Activated CD8-positive, alpha-beta memory T cell treated with anti-CD3 and anti-CD28 coated beads, Interleukin-2, amount 10 ng/mL, durations not matched to agents 7 days and 5 days (primary cell): ENCODE data around the gene FRMD4A. TPM values are rescaled to one million over a fixed set of nuclear protein-coding genes. Genes with fewer than 3 reads are reported as not detected.

Source experiments
- ATAC-seq: fragments of 150-1000 bp; cut with Tn5 transposase; one replicate; pipeline ENCODE4 v1.10.0; 2021; ENCODE audit warnings: moderate library complexity
- CTCF ChIA-PET: fragments of 350-600 bp; sonication (Branson Sonifier 250); formaldehyde crosslinking; loops from one replicate; lab custom pipeline; 2021; ENCODE audit warnings: antibody characterized with exemption; lab: Charles Lee
- DNase-seq: peaks from one replicate; pipeline ENCODE4 v3.0.0-alpha.2; 2020
- H3K27ac Mint-ChIP-seq: one replicate; pipeline ENCODE4 v1.8.0; 2021; ENCODE audit warnings: mild to moderate bottlenecking, mixed read lengths
- H3K27me3 Mint-ChIP-seq: one replicate; pipeline ENCODE4 v1.8.0; 2021; ENCODE audit warnings: mixed read lengths
- H3K36me3 Mint-ChIP-seq: one replicate; pipeline ENCODE4 v1.8.0; 2021; ENCODE audit warnings: mild to moderate bottlenecking, mixed read lengths
- H3K4me1 Mint-ChIP-seq: one replicate; pipeline ENCODE4 v1.8.0; 2021; ENCODE audit warnings: mixed read lengths
- H3K4me3 Mint-ChIP-seq: one replicate; pipeline ENCODE4 v1.8.0; 2021; ENCODE audit warnings: mild to moderate bottlenecking, moderate library complexity, mixed read lengths
- H3K9me3 Mint-ChIP-seq: one replicate; pipeline ENCODE4 v1.8.0; 2022; ENCODE audit warnings: low read depth, mixed read lengths
- total RNA-seq, 2 experiments: library from RNA; stranded (reverse); gene quantifications; one replicate each; pipeline ENCODE4 v1.2.3, GENCODE V29; 2021

The FRMD4A gene
- total RNA-seq, 2 experiments from 2014 or later: 0.09 to 1.2 TPM

DNA sequence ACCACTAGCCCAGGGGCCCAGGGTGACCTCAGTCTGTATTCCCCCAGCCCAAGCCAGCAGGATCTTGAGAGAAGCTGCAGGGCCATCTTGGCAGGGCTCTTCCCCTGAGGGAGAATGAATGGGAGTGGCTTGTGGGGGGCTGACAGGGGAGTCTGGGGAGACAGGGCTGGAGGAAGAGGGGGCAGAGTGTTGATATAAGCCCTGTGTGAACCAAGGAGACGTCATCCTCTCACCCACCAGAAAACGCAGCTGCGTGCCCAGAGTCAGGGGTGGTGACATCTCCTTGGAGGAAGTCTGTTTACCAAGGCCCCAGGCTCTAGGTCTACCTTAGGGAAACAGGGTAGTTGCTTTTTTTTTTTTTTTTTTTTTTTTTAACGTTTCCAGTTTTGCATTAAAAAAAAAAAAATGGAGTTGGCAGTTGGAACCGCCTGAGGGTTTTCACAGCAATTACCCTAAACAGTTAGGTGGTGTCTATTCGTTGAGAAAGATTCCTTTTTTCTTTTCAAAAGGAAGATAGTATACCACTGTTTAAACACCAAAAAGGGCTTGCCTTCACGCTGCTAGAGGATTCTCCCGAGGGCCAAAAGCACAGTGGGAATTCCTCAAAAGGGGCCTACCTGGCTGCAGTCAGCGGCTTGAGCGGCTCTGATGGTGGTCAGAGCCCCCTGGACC lies 630.1 kb downstream of the FRMD4A start:
- CTCF ChIA-PET: no interaction called here
- Mint-ChIP-seq H3K9me3 (no peaks in the 10 kb centered on the region), H3K4me1 (no peaks in the 10 kb centered on the region), H3K4me3 (no peak overlapping the region), H3K36me3 (no peaks in the 10 kb centered on the region), H3K27ac (no peak overlapping the region), H3K27me3 (peaks cover 23% of the 10 kb centered on the region)
- ATAC-seq (no peak), DNase-seq (no peak)

- no peaks in the 10 kb centered on the region for H3K36me3 Mint-ChIP-seq
- no peak for DNase-seq
- H3K4me3 Mint-ChIP-seq: no peak overlapping the region
- no peaks in the 10 kb centered on the region for H3K9me3 Mint-ChIP-seq
- no peak for ATAC-seq
- H3K27ac Mint-ChIP-seq: no peak overlapping the region
- CTCF ChIA-PET: no interaction called here
- H3K27me3 Mint-ChIP-seq: peaks cover 13% of the 10 kb centered on the region
- no peaks in the 10 kb centered on the region for H3K4me1 Mint-ChIP-seq
Observed at GRCh38 chr10:13699216-13699615, 631.5 kb downstream of the FRMD4A start.

DNA sequence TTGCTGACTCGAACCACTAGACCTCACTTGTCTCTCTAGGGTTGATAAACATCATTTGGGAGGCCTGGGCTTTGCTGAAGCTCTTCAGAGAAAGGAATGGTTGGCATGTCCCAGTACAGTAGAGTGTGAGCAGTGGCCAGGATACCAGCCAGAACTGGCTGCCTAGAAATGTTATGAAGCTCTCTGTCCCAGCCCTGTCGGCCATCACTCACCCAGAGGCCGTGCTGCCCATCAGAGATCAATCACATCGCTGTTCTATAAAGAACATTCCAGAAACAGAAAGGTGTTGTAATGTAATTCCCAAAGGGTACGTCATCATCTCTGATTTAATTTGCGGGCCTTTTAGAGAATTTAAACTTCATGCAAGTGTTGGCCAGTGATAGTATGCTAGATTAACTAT lies 632.5 kb downstream of the FRMD4A start:
- Mint-ChIP-seq H3K27me3 (peaks cover 13% of the 10 kb centered on the region), H3K4me3 (no peak overlapping the region), H3K4me1 (no peaks in the 10 kb centered on the region), H3K27ac (no peak overlapping the region), H3K36me3 (no peaks in the 10 kb centered on the region), H3K9me3 (no peaks in the 10 kb centered on the region)
- no peak for DNase-seq
- CTCF ChIA-PET: no interaction called here
- no peak for ATAC-seq

- peaks cover 15% of the 10 kb centered on the region for H3K27me3 Mint-ChIP-seq
- no peak overlapping the region for H3K4me3 Mint-ChIP-seq
- H3K9me3 Mint-ChIP-seq: no peaks in the 10 kb centered on the region
- no peaks in the 10 kb centered on the region for H3K4me1 Mint-ChIP-seq
- no peak for DNase-seq
- CTCF ChIA-PET: no interaction called here
- no peak overlapping the region for H3K27ac Mint-ChIP-seq
- no peak for ATAC-seq
- no peaks in the 10 kb centered on the region for H3K36me3 Mint-ChIP-seq
Observed at GRCh38 chr10:13696071-13696470, 634.7 kb downstream of the FRMD4A start.

DNA sequence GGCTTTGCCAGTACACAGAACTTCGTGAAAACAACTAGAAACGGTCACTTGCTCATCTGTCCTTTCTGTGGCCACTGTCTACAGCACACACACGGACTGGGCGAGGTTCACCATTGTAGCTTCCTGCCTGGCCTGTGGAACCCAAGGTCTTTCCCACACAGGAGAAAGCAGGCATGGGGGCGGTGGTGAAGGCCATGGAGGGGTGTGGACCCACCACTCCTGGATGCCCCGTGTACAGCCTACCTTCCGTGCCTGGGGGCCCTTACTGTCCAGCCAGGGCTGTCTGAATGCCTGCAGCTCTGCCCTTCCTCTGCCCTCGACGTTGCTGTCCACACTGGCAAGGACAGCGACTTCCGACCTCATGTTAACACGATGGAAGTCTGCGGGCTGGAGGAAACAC lies 635.1 kb downstream of the FRMD4A start:
- CTCF ChIA-PET: no interaction called here
- H3K4me3 Mint-ChIP-seq: no peak overlapping the region
- H3K27ac Mint-ChIP-seq: no peak overlapping the region
- no peaks in the 10 kb centered on the region for H3K9me3 Mint-ChIP-seq
- ATAC-seq (no peak), DNase-seq (no peak)
- H3K4me1 Mint-ChIP-seq: no peaks in the 10 kb centered on the region
- peaks cover 15% of the 10 kb centered on the region for H3K27me3 Mint-ChIP-seq
- H3K36me3 Mint-ChIP-seq: no peaks in the 10 kb centered on the region

DNA sequence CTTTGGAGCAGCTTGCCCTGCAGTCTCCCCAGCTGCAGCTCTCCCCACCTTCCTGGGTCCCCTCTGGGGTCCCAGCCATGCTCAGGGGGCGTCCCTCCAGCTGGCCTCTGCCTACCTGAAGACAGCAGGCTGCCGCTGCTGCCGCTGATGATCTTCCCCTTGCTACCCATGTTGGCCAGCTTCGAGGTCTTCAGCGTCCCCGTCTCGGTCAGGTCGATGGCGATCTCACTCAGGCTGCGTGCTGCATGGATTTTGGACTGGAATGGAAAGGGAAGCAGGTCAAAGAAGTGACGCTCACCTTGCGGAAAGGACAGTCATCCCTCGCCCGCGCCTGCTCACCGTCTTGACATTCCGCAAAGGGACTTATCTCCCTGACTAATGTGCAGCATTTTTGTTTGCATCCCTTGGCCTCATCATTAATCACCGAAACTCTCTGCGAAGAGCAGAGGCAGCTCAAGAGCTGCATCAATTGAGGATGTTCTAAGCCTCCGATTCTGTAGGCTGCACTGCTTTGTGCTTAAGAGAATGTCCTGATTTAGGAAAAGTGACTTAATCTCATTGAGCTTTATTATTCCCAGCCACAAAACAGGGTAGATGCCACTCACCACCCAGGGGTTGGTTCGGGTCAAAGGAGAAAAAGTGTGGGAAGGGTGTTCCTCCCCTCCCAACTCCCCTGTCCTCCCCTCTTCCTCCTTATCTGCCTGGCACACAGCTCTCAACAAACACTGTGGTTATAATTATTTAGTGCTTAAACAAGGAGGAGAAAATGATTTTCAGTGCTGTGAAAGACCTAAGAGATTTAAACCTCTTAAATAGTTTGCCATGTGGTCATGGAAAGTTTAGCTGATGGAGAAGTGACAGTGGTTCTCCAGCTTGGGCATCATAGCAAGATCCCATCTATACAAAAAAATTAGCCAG lies 636.7 kb downstream of the FRMD4A start:
- H3K27me3 Mint-ChIP-seq: peaks cover 13% of the 10 kb centered on the region
- ATAC-seq (no peak), DNase-seq (no peak)
- no peak overlapping the region for H3K27ac Mint-ChIP-seq
- no peaks in the 10 kb centered on the region for H3K36me3 Mint-ChIP-seq
- H3K4me1 Mint-ChIP-seq: no peaks in the 10 kb centered on the region
- H3K9me3 Mint-ChIP-seq: no peaks in the 10 kb centered on the region
- no peak overlapping the region for H3K4me3 Mint-ChIP-seq
- CTCF ChIA-PET: interaction anchor here (0.6 kb wide), 1 partner anchor 265 kb away, joined by 3 read pairs; no protein-coding TSS in a partner anchor

DNA sequence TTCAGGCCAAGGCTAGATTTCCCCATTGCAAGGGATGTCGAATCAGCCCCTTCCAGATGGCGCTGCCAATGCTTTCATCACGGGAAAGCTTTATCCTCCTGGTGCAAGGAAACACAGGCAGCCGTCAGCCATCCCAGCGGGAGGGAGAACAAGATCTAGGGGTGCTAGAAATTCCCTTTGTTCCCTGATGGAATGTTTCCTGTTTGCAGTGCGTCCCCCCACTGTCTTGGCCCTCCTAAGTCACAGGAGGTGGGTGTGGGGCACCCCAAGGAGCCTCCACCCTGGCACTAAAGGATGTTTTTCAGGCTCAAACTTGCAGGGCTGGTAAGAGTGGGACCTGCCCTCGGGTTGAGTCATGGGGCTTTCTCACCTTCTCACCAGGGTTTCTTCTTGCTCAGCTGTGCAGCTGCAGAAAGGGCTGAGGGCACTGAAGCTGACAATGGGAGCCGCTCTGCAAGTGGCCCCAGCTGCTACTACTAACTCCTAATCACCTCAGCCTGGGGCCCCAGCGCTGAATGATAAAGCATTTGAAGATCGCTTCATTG lies 640.4 kb downstream of the FRMD4A start:
- Mint-ChIP-seq H3K4me1 (no peaks in the 10 kb centered on the region), H3K9me3 (no peaks in the 10 kb centered on the region), H3K27me3 (peaks cover 3% of the 10 kb centered on the region), H3K27ac (no peak overlapping the region), H3K36me3 (no peaks in the 10 kb centered on the region), H3K4me3 (no peak overlapping the region)
- no peak for DNase-seq
- CTCF ChIA-PET: interaction anchor here (1.4 kb wide), 1 partner anchor 31 kb away, joined by 3 read pairs; no protein-coding TSS in a partner anchor
- no peak for ATAC-seq

DNA sequence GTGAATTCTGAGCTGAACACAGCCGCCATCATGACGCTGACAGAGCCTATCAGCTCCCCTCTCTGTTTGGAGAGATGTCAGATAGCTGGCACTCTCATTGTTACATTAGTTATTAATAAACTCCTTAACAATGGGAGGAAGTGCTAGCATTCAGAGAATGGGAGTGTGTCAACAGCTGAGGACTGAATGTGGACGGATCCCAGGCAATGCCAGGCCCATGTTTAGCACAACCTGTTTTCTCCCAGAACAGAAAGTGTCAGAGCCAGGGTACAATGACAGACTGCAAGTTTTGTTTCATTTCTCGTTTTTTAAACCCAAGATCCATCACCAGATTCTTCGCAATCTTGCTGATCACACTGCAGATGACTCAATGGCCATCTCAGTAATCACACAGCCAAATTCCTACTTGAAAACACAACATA lies 644.4 kb downstream of the FRMD4A start:
- DNase-seq: no peak
- Mint-ChIP-seq H3K27ac (no peak overlapping the region), H3K4me3 (no peak overlapping the region), H3K4me1 (no peaks in the 10 kb centered on the region), H3K9me3 (no peaks in the 10 kb centered on the region), H3K36me3 (no peaks in the 10 kb centered on the region), H3K27me3 (peaks cover 6% of the 10 kb centered on the region)
- CTCF ChIA-PET: no interaction called here
- no peak for ATAC-seq

- no peaks in the 10 kb centered on the region for H3K4me1 Mint-ChIP-seq
- no peak for ATAC-seq
- no peaks in the 10 kb centered on the region for H3K9me3 Mint-ChIP-seq
- H3K36me3 Mint-ChIP-seq: no peaks in the 10 kb centered on the region
- CTCF ChIA-PET: no interaction called here
- peaks cover 6% of the 10 kb centered on the region for H3K27me3 Mint-ChIP-seq
- H3K27ac Mint-ChIP-seq: no peak overlapping the region
- DNase-seq: no peak
- no peak overlapping the region for H3K4me3 Mint-ChIP-seq
Observed at GRCh38 chr10:13685885-13686284, 644.8 kb downstream of the FRMD4A start.

GRCh38 chr10:13684806-13685482 lies 645.8 kb downstream of the FRMD4A start:
- DNase-seq (no peak), ATAC-seq (no peak)
- Mint-ChIP-seq H3K36me3 (no peaks in the 10 kb centered on the region), H3K4me3 (no peak overlapping the region), H3K27ac (no peak overlapping the region), H3K9me3 (no peaks in the 10 kb centered on the region), H3K27me3 (peaks cover 6% of the 10 kb centered on the region), H3K4me1 (no peaks in the 10 kb centered on the region)
- CTCF ChIA-PET: interaction anchor here (1.4 kb wide), 1 partner anchor 99 kb away, joined by 3 read pairs; no protein-coding TSS in a partner anchor

GRCh38 chr10:13684252-13684791 lies 646.4 kb downstream of the FRMD4A start:
- Mint-ChIP-seq H3K36me3 (no peaks in the 10 kb centered on the region), H3K9me3 (no peaks in the 10 kb centered on the region), H3K27me3 (peaks cover 6% of the 10 kb centered on the region), H3K4me3 (no peak overlapping the region), H3K4me1 (no peaks in the 10 kb centered on the region), H3K27ac (no peak overlapping the region)
- ATAC-seq (no peak), DNase-seq (no peak)
- CTCF ChIA-PET: interaction anchor here (1.4 kb wide), 1 partner anchor 99 kb away, joined by 3 read pairs; no protein-coding TSS in a partner anchor

DNA sequence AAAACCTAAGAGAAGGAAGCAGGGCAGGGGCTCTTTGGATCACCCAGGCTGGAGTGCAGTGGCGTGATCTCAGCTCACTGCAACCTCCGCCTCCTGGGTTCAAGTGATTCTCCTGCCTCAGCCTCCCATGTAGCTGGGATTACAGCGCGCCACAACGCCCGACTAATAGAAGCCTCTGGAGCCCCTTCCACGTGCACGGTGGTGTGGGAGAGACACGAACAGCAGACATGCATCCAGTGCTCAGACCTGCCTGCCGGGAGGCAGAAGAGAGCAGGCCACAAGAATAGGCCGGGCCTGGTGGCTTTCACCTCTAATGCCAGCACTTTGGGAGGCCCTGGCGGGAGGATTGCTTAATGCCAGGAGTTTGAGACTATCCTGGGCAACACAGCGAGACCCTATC lies 647.7 kb downstream of the FRMD4A start:
- Mint-ChIP-seq H3K4me3 (no peak overlapping the region), H3K4me1 (no peaks in the 10 kb centered on the region), H3K27me3 (peaks cover 9% of the 10 kb centered on the region), H3K9me3 (no peaks in the 10 kb centered on the region), H3K36me3 (no peaks in the 10 kb centered on the region), H3K27ac (no peak overlapping the region)
- CTCF ChIA-PET: no interaction called here
- no peak for DNase-seq
- no peak for ATAC-seq

DNA sequence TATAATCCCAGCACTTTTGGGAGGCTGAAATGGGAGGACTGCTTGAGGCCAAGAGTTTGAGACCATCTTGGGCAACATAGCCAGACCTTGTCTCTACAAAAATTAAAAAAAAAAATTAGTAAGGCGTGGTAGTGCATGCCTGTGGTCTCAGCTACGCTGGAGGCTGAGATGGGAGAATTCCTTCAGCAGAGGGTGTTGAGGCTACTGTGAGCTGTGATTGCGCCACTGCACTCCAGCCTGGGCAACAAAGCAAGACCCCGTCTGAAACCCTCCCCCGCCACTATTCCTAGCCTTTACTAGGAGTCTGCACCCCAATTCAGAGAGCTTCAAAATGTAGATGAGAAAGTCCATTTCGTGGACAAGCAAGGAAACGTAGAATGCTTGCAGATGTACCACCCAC lies 648.8 kb downstream of the FRMD4A start:
- CTCF ChIA-PET: interaction anchor here (0.7 to 1.1 kb wide), 2 partner anchors 9 to 693 kb away, joined by 3 read pairs; no protein-coding TSS in a partner anchor
- Mint-ChIP-seq H3K27ac (no peak overlapping the region), H3K27me3 (peaks cover 13% of the 10 kb centered on the region), H3K36me3 (no peaks in the 10 kb centered on the region), H3K4me1 (no peaks in the 10 kb centered on the region), H3K4me3 (no peak overlapping the region), H3K9me3 (no peaks in the 10 kb centered on the region)
- no peak for DNase-seq
- no peak for ATAC-seq
